WTC11 (cell line): Measurements from ENCODE around the gene AUP1. TPM values are rescaled to one million over a fixed set of nuclear protein-coding genes. Genes with fewer than 3 reads are reported as not detected.

ENCODE experiments used
- ATAC-seq: fragments of 200-7000 bp; cut with Tn5 transposase; 2 replicates; pipeline ENCODE4 v1.10.0; 2021; ENCODE audit warnings: mild to moderate bottlenecking, moderate library complexity
- CTCF ChIA-PET: fragments of 300-600 bp; sonication (Branson Sonifier 250); formaldehyde crosslinking; loops from one replicate; lab custom pipeline; 2021; ENCODE audit warnings: antibody characterized with exemption; lab: Charles Lee
- POLR2A ChIA-PET: fragments of 350-600 bp; sonication (Branson Sonifier 250); formaldehyde crosslinking; loops from one replicate; lab custom pipeline; 2021; ENCODE audit warnings: antibody characterized with exemption; lab: Charles Lee
- DNase-seq: peaks from one replicate; pipeline ENCODE4 v3.0.0; 2021; ENCODE audit warnings: low spot score
- H3K27ac Mint-ChIP-seq: 2 replicates; pipeline ENCODE4 v1.8.0; 2021; ENCODE audit warnings: mixed read lengths
- H3K27me3 Mint-ChIP-seq: 2 replicates; pipeline ENCODE4 v1.8.0; 2021; ENCODE audit warnings: low read depth, mild to moderate bottlenecking, moderate library complexity, mixed read lengths
- H3K36me3 Mint-ChIP-seq: 2 replicates; pipeline ENCODE4 v1.8.0; 2021; ENCODE audit warnings: mixed read lengths
- H3K4me1 Mint-ChIP-seq: 2 replicates; pipeline ENCODE4 v1.8.0; 2022; ENCODE audit warnings: mixed read lengths
- H3K4me3 Mint-ChIP-seq: 2 replicates; pipeline ENCODE4 v1.8.0; 2021; ENCODE audit warnings: mild to moderate bottlenecking, moderate library complexity, mixed read lengths
- H3K9me3 Mint-ChIP-seq: 2 replicates; pipeline ENCODE4 v1.8.0; 2021; ENCODE audit warnings: mixed read lengths
- ETV6 ChIP-seq: sonication (generic); formaldehyde crosslinking; IDR thresholded peaks from 2 replicates; pipeline ENCODE4 v1.8.1; 2022; ENCODE audit warnings: mild to moderate bottlenecking, missing genetic modification reagents
- FOXP1 ChIP-seq: sonication (generic); formaldehyde crosslinking; IDR thresholded peaks from 2 replicates; pipeline ENCODE4 v1.8.0; 2022; ENCODE audit warnings: missing genetic modification reagents, mild to moderate bottlenecking, moderate library complexity, borderline replicate concordance
- GTF2I ChIP-seq: fragments of 250-450 bp; sonication (Bioruptor Pico); conservative IDR thresholded peaks from 2 replicates; pipeline ENCODE4 v1.4.0; 2021; ENCODE audit warnings: mild to moderate bottlenecking
- HMGA2 ChIP-seq: fragments of 250-450 bp; sonication (Bioruptor Pico); IDR thresholded peaks from 2 replicates; pipeline ENCODE4 v1.4.0; 2021; ENCODE audit warnings: mild to moderate bottlenecking, moderate library complexity
- JAZF1 ChIP-seq: fragments of 250-450 bp; sonication (Bioruptor Pico); IDR thresholded peaks from 2 replicates; pipeline ENCODE4 v1.9.0; 2021; ENCODE audit warnings: moderate library complexity, mild to moderate bottlenecking, inconsistent platforms
- JUN ChIP-seq: sonication (generic); formaldehyde crosslinking; IDR thresholded peaks from 2 replicates; pipeline ENCODE4 v1.8.0; 2023; ENCODE audit warnings: mild to moderate bottlenecking, missing genetic modification reagents
- RORB ChIP-seq: fragments of 250-450 bp; sonication (Bioruptor Pico); IDR thresholded peaks from 2 replicates; pipeline ENCODE4 v1.9.0; 2021; ENCODE audit warnings: mild to moderate bottlenecking
- SMAD4 ChIP-seq: sonication (generic); formaldehyde crosslinking; IDR thresholded peaks from 2 replicates; pipeline ENCODE4 v1.8.0; 2022; ENCODE audit warnings: mild to moderate bottlenecking, missing genetic modification reagents
- SOX15 ChIP-seq: fragments of 250-450 bp; sonication (Bioruptor Pico); IDR thresholded peaks from 2 replicates; pipeline ENCODE4 v1.9.0; 2021; ENCODE audit warnings: mild to moderate bottlenecking
- ZNF263 ChIP-seq: sonication (generic); formaldehyde crosslinking; IDR thresholded peaks from 2 replicates; pipeline ENCODE4 v1.8.1; 2022; ENCODE audit warnings: low read depth, mild to moderate bottlenecking, moderate library complexity, missing genetic modification reagents
- ZNF396 ChIP-seq: fragments of 250-450 bp; sonication (Bioruptor Pico); IDR thresholded peaks from 2 replicates; pipeline ENCODE4 v1.8.0; 2021; ENCODE audit warnings: mild to moderate bottlenecking, moderate library complexity, borderline replicate concordance
- ZNF416 ChIP-seq: fragments of 250-450 bp; sonication (Bioruptor Pico); IDR thresholded peaks from 2 replicates; pipeline ENCODE4 v1.9.0; 2021; ENCODE audit warnings: mild to moderate bottlenecking, inconsistent platforms
- ZNF423 ChIP-seq: fragments of 250-450 bp; sonication (Bioruptor Pico); IDR thresholded peaks from 2 replicates; pipeline ENCODE4 v2.1.2; 2022; ENCODE audit warnings: mild to moderate bottlenecking, moderate library complexity
- ZNF671 ChIP-seq: fragments of 250-450 bp; sonication (Bioruptor Pico); IDR thresholded peaks from 2 replicates; pipeline ENCODE4 v1.8.0; 2021; ENCODE audit warnings: mild to moderate bottlenecking
- total RNA-seq: library from RNA; stranded (reverse); gene quantifications from 3 replicates; pipeline ENCODE4 v1.2.3, GENCODE V29; 2021
- TF ChIP-seq, protein P1 (sequence below): sonication (generic); formaldehyde crosslinking; IDR thresholded peaks from 2 replicates; pipeline ENCODE4 v1.8.1; 2022; ENCODE audit warnings: missing genetic modification reagents, borderline replicate concordance
- TF ChIP-seq, protein P2 (sequence below): sonication (generic); formaldehyde crosslinking; IDR thresholded peaks from 2 replicates; pipeline ENCODE4 v1.8.1; 2023; ENCODE audit warnings: mild to moderate bottlenecking, missing genetic modification reagents, moderate library complexity
- TF ChIP-seq, protein P3 (sequence below): sonication (generic); formaldehyde crosslinking; IDR thresholded peaks from 2 replicates; pipeline ENCODE4 v1.8.0; 2023; ENCODE audit warnings: mild to moderate bottlenecking, missing genetic modification reagents
- TF ChIP-seq, protein P4 (sequence below): sonication (generic); formaldehyde crosslinking; IDR thresholded peaks from 2 replicates; pipeline ENCODE4 v1.8.0; 2022; ENCODE audit warnings: mild to moderate bottlenecking, missing genetic modification reagents

The AUP1 gene
- total RNA-seq, 1 experiment from 2014 or later, result 84.9 TPM

DNA sequence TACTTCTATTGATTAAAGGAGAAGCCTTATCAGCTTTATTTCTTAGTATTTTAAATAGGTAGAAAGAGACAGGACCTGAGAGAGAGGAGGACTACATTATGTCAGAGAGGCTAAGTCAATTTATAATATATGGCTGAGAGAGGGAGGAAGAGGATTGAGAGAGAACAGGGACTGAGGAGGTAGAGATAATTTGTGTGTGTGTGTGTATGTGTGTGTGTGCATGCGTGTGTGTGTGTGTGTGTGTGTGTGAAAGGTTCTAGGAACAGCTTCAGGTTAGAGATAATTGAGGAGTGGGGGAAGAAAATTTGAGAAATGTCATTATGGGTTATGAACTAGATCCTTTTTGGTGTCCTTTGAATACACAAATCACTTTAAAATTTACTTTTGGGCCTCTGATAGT lies 40.2 kb upstream of the AUP1 start:
- no peak overlapping the region for H3K27ac Mint-ChIP-seq

DNA sequence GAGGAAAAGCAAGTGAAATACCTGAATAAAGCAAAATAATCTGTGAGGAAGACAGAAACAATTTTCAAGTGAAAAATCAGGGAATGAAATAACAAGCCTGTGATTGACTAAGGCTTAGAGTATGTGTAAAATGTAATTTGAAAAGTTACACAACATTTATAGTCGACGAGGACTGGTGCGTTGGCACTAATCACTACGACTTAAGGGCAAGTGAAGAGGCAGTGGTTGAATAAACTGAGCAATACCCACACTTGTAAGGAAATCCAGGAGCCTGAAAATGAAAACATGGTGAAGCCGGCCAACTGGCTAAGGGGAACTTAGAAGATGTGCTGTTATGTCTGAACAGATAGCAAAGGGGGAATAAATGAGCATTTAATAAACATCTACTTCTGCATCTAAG lies 38.4 kb upstream of the AUP1 start:
- TF ChIP-seq SOX15 (CRISPR knock-in tag) (no peak), RORB (CRISPR knock-in tag) (no peak), GTF2I (CRISPR knock-in tag) (no peak), SMAD4 (CRISPR knock-in tag) (no peak), FOXP1 (CRISPR knock-in tag) (no peak), ZNF671 (CRISPR knock-in tag) (no peak), HMGA2 (CRISPR knock-in tag) (no peak)
- TF ChIP-seq, protein P1, sequence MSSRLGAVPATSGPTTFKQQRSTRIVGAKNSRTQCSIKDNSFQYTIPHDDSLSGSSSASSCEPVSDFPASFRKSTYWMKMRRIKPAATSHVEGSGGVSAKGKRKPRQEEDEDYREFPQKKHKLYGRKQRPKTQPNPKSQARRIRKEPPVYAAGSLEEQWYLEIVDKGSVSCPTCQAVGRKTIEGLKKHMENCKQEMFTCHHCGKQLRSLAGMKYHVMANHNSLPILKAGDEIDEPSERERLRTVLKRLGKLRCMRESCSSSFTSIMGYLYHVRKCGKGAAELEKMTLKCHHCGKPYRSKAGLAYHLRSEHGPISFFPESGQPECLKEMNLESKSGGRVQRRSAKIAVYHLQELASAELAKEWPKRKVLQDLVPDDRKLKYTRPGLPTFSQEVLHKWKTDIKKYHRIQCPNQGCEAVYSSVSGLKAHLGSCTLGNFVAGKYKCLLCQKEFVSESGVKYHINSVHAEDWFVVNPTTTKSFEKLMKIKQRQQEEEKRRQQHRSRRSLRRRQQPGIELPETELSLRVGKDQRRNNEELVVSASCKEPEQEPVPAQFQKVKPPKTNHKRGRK (CRISPR knock-in tag), result no peak
- H3K36me3 Mint-ChIP-seq, result no peaks in the 10 kb centered on the region
- POLR2A ChIA-PET, result no interaction called here

More for the DNA sequence above, 40.2 kb upstream of the AUP1 start:
- TF ChIP-seq ZNF416 (CRISPR knock-in tag), result no peak
- TF ChIP-seq, protein P1 (CRISPR knock-in tag), result no peak
- ChIA-PET CTCF (interaction anchor here (0.7 kb wide), 1 partner anchor 14 kb away, joined by 7 read pairs; no protein-coding TSS in a partner anchor), POLR2A (no interaction called here)
- Mint-ChIP-seq H3K9me3 (no peaks in the 10 kb centered on the region), H3K4me1 (peaks cover 6% of the 10 kb centered on the region), H3K27me3 (peaks cover 22% of the 10 kb centered on the region), H3K4me3 (no peak overlapping the region), H3K36me3 (no peaks in the 10 kb centered on the region)
- DNase-seq, result no peak
- ATAC-seq, result no peak

DNA sequence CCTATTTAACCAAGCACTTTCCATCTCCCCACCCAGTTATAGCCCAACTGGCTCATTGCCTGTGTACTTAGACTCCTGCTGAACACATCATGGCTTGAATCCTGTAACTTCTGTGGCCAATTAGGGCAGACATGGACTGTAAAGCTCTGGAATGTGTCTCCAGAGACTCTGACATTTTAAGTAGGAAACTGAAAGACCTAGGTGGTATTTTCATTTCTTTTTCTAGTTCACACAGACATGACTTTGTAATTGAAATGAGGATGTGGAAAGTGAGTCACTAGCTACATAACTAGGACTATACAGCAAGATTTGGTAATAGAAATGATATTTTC lies 37.2 kb upstream of the AUP1 start:
- H3K4me3 Mint-ChIP-seq, result no peak overlapping the region
- H3K4me1 Mint-ChIP-seq, result no peaks in the 10 kb centered on the region
- no peaks in the 10 kb centered on the region for H3K36me3 Mint-ChIP-seq
- TF ChIP-seq GTF2I (CRISPR knock-in tag) (no peak), JAZF1 (CRISPR knock-in tag) (no peak)
- TF ChIP-seq, protein P2, sequence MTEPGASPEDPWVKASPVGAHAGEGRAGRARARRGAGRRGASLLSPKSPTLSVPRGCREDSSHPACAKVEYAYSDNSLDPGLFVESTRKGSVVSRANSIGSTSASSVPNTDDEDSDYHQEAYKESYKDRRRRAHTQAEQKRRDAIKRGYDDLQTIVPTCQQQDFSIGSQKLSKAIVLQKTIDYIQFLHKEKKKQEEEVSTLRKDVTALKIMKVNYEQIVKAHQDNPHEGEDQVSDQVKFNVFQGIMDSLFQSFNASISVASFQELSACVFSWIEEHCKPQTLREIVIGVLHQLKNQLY (CRISPR knock-in tag), result no peak
- TF ChIP-seq, all 79 proteins: peak for 0
- H3K27me3 Mint-ChIP-seq, result peaks cover 40% of the 10 kb centered on the region
- H3K9me3 Mint-ChIP-seq, result no peaks in the 10 kb centered on the region
- no peak overlapping the region for H3K27ac Mint-ChIP-seq
- POLR2A ChIA-PET, result no interaction called here
- ATAC-seq (no peak), DNase-seq (no peak)
- CTCF ChIA-PET, result interaction anchor here (1.0 to 1.4 kb wide), 2 partner anchors 11 to 21 kb away, joined by 3 to 4 read pairs; no protein-coding TSS in a partner anchor

More for the DNA sequence above, 38.4 kb upstream of the AUP1 start:
- H3K27ac Mint-ChIP-seq, result no peak overlapping the region
- CTCF ChIA-PET, result no interaction called here
- ATAC-seq, result no peak
- no peak overlapping the region for H3K4me3 Mint-ChIP-seq
- no peak for DNase-seq
- H3K27me3 Mint-ChIP-seq, result peaks cover 29% of the 10 kb centered on the region
- H3K9me3 Mint-ChIP-seq, result no peaks in the 10 kb centered on the region
- no peaks in the 10 kb centered on the region for H3K4me1 Mint-ChIP-seq

DNA sequence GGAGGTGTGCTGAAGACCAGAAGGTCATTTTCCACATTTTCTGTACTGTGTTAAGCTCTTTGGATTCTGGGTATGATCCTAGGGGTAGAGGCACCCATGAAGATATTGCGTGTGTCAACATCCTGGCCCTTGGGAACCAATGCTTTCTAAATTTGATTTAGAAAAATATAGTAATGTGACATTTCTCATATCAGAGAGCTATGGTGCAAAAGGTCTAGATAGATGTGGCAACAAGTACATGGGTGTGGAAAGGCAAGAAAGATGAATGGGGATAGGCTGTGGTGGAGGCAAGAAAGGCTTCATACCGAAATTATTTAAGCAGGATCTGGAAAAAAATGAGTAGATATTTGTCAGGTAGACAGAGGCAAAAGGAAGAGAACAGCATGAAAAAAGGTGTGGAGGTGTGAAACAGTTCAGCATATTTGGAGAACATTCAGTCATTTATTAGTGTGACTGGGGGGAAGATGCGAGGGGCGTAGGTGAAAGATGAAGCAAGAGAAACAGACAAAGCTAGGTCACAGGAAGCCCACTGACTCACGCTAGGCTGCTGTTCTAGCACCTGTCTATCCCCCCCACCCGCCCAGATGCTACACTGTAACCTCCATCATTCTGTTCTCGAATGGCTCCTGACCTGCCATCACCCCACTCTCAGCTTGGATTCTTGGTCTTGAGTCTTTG lies 36.7 kb upstream of the AUP1 start:
- no peaks in the 10 kb centered on the region for H3K4me1 Mint-ChIP-seq
- no peak overlapping the region for H3K27ac Mint-ChIP-seq
- ATAC-seq (no peak), DNase-seq (no peak)
- H3K4me3 Mint-ChIP-seq, result no peak overlapping the region
- ChIA-PET POLR2A (no interaction called here), CTCF (interaction anchor here (1.4 kb wide), 1 partner anchor 21 kb away, joined by 4 read pairs; no protein-coding TSS in a partner anchor)
- H3K9me3 Mint-ChIP-seq, result no peaks in the 10 kb centered on the region
- peaks cover 45% of the 10 kb centered on the region for H3K27me3 Mint-ChIP-seq
- no peaks in the 10 kb centered on the region for H3K36me3 Mint-ChIP-seq
- TF ChIP-seq ZNF416 (CRISPR knock-in tag) (no peak), FOXP1 (CRISPR knock-in tag) (no peak), ETV6 (CRISPR knock-in tag) (no peak), SMAD4 (CRISPR knock-in tag) (no peak), ZNF423 (CRISPR knock-in tag) (no peak), JUN (CRISPR knock-in tag) (no peak), ZNF396 (CRISPR knock-in tag) (no peak), GTF2I (CRISPR knock-in tag) (no peak), ZNF263 (CRISPR knock-in tag) (no peak)
- TF ChIP-seq, protein P3, sequence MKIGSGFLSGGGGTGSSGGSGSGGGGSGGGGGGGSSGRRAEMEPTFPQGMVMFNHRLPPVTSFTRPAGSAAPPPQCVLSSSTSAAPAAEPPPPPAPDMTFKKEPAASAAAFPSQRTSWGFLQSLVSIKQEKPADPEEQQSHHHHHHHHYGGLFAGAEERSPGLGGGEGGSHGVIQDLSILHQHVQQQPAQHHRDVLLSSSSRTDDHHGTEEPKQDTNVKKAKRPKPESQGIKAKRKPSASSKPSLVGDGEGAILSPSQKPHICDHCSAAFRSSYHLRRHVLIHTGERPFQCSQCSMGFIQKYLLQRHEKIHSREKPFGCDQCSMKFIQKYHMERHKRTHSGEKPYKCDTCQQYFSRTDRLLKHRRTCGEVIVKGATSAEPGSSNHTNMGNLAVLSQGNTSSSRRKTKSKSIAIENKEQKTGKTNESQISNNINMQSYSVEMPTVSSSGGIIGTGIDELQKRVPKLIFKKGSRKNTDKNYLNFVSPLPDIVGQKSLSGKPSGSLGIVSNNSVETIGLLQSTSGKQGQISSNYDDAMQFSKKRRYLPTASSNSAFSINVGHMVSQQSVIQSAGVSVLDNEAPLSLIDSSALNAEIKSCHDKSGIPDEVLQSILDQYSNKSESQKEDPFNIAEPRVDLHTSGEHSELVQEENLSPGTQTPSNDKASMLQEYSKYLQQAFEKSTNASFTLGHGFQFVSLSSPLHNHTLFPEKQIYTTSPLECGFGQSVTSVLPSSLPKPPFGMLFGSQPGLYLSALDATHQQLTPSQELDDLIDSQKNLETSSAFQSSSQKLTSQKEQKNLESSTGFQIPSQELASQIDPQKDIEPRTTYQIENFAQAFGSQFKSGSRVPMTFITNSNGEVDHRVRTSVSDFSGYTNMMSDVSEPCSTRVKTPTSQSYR (CRISPR knock-in tag), result no peak
- TF ChIP-seq, protein P4, sequence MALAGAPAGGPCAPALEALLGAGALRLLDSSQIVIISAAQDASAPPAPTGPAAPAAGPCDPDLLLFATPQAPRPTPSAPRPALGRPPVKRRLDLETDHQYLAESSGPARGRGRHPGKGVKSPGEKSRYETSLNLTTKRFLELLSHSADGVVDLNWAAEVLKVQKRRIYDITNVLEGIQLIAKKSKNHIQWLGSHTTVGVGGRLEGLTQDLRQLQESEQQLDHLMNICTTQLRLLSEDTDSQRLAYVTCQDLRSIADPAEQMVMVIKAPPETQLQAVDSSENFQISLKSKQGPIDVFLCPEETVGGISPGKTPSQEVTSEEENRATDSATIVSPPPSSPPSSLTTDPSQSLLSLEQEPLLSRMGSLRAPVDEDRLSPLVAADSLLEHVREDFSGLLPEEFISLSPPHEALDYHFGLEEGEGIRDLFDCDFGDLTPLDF (CRISPR knock-in tag), result no peak
